Activated naive CD8-positive, alpha-beta T cell treated with anti-CD3 and anti-CD28 coated beads, Interleukin-2, amount 50 U/mL, for 16 hours (primary cell): ENCODE measurements around the gene VAPA.
"Not testable (repeated sequence)": the region's sequence is repeated elsewhere in the genome, so short reads cannot be mapped to it uniquely, and the experiment has no call there.

Source experiments
- DNase-seq: peaks from one replicate; pipeline ENCODE4 v3.0.0-alpha.2; 2020; ENCODE audit warnings: low read depth, low spot score

The VAPA gene

GRCh38 chr18:9886005-9886348 is 27.8 kb upstream of the VAPA start:
- DNase-seq, result no peak

- no peak for DNase-seq
Measured at GRCh38 chr18:9887992-9888391, 25.8 kb upstream of the VAPA start.

DNA sequence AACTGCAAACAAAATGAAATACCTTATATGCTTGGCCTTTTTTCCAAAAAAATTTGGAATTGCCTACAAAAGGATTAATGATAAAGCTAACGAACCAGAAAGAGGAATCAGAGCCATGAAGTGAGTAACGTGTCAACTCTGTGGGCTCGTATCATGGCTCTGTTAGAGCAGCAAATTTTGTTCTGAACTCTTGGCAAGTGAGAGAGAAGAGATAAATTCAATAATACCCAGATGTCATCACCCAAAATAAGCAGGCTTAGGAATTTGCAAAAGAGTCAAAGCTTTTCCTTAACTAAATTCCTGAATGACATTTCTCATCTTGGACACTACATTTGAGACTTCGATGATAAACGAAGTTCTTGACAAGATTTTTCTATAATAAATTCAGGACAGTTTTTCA is 23.6 kb upstream of the VAPA start:
- DNase-seq, result no peak

GRCh38 chr18:9890957-9891356 is 22.9 kb upstream of the VAPA start:
- no peak for DNase-seq

DNA sequence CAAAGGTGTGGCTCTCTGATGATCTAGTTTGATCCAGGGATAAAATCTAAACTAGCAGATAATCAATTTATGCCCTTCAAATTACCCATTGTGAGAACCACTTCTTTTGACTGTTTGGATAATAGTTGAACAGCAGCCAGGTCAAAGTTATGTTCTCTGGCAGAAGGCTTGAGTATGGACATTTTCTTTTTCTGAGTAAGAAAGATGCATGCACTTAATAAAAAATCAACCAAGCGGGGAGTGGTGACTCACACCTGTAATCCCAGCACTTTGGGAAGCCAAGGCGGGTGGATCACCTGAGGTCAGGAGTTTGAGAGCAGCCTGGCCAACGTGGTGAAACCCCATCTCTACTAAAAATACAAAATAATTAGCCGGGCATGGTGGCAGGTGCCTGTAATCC is 22.3 kb upstream of the VAPA start:
- DNase-seq, result not testable (repeated sequence)

DNA sequence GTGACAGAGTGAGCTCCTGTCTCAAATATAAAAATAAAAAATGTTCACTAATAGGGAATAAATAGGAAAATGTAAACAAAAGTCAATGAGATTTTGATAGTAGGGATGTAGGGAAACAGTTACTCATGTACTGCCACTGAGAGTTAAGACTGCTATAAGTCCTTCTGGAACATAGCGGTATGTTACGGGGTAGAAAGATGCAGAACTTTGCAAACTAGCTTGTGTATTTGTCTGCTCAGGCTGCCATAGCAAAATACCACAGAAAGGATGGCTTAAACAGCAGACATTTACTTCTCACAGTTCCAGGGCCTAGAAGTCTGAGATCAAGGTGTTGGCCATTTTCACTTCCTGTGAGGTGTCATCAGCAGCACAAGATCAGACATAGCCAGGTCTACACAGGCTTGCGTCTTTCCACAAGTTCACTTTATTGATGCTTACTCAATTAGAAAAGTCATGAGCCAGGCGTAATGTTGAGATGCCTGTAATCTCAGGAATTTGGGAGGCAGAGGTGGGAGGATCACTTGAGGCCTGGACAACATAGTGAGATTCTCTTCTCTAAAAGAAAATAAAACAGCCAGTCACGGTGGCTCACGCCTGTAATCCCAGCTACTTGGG is 19.3 kb upstream of the VAPA start:
- DNase-seq, result no peak

- DNase-seq, result no peak
Measured at GRCh38 chr18:9897129-9897528, 16.7 kb upstream of the VAPA start.

DNA sequence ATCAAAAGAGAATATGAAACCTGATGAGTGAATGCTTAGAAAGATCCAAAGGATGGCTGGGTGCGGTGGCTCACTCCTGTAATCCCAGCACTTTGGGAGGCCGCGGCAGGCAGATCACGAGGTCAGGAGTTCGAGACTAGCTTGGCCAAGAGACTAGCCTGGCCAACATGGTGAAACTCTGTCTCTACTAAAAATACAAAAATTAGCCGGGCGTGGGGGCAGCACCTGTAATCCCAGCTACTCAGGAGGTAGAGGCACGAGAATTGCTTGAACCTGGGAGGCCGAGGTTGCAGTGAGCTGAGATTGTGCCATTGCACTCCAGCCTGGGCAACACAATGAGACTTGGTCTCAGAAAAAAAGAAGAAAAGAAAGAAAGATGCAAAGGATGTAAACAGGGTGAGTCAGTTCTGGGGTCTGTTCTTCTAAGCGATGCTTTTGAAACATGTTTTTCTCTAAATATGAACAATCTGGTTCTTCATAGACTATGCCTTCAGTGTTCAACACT is 16.0 kb upstream of the VAPA start:
- DNase-seq, result not testable (repeated sequence)

DNA sequence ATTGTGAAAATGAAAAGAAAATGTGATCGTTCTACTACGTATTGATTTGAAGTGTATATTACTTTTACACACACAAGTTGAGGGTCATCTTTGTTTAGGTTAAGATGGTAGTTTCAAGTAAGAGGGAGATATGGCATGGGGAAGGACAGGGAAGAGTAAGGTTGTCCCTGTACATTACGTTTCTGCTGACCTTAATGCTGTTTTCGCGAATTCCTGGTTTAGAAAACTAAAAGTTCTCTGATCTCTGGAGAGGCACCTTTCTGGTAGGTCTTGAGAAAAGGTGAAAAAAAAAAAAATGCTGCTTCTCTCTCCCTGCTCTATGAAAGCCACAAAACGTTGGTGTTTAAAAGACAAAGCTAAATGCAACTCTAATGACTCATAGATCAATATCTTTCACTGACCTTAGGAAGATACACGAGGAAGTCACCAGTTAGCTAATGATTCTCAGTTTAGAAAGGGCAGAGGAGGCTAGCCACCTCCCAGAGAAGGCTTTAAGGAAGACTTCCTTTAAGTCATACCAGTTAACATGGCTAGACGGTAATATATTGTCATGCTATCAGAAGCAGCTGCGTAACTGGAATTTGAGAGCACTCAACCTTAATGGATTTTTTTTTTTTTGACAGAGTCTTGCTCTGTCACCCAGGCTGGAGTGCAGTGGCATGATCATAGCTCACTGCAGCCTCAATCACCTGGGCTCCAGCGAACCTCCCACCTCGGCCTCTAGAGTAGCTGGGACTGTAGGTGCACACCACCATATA is 14.8 kb upstream of the VAPA start:
- no peak for DNase-seq

GRCh38 chr18:9899550-9899930 is 14.3 kb upstream of the VAPA start:
- not testable (repeated sequence) for DNase-seq

DNA sequence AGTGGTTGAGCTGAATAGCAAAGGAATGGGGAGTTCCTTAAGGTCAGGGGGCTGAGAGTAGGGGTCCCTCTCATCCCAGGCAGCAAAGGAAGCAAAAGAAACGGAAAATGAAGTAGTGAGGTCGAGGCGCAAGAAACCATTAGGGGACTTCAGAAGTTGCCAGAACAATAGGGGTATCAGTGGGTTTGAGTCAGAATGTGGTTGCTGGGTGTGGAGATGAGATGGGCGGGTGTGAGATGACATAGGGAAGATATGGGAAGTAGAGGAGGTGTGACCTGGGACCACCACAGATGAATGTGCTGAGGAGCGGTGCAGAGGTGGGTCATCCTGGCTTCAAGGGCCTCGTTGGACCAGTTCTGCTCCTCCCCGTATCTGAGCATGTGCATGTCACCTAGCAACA is 13.1 kb upstream of the VAPA start:
- DNase-seq, result no peak

DNA sequence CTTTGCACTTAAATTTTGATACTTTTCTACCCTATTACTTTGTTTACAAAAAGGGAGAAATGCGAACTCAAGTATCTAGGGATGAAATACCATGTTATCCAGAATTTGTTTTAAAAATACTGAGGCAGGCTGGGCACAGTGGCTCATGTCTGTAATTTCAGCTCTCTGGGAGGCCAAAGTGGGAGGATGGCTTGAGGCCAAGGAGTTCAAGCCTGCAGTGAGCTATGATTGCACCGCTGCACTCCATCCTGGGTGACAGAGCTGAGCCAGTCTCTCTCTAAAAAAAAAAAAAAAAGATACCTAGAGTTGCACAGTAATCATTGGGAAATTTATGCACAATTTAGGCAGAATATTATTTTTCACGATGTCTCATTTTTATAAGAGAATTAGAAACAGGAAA is 12.4 kb upstream of the VAPA start:
- DNase-seq, result no peak

DNA sequence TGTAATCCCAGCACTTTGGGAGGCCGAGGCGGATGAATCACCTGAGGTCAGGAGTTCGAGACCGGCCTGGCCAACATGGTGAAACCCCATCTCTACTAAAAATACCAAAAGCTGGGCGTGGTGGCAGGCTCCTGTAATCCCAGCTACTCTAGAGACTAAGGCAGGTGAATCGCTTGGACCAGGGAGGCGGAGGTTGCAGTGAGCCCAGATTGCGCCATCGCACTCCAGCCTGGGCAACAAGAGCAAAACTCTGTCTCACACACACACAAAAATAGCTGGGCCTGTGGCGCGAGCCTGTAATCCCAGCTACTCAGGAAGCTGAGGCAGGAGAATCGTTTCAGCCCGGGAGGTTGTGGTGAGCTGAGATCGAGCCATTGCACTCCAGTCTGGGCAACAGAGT is 11.6 kb upstream of the VAPA start:
- not testable (repeated sequence) for DNase-seq

DNA sequence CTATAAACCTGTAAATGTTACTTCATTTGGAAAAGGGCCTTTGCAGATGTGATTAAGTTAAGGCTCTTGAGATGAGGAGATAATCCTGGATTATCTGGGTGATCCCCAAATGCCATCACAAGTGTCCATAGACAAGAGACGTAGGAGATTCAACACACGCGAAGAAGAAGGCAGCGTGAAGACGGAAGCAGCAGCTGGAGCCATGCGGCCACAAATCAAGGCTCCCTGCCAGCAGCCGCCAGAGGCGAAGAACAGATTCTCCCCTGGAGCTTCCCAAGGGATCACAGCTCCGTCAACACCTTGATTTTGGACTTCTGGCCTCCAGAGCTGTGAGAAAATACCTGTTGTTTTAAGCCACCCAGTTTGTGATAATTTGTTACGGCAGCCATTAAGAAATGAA is 11.0 kb upstream of the VAPA start:
- no peak for DNase-seq

GRCh38 chr18:9905401-9905922 is 8.4 kb upstream of the VAPA start:
- DNase-seq, result no peak

- DNase-seq, result no peak
Measured at GRCh38 chr18:9906481-9906880, 7.3 kb upstream of the VAPA start.

DNA sequence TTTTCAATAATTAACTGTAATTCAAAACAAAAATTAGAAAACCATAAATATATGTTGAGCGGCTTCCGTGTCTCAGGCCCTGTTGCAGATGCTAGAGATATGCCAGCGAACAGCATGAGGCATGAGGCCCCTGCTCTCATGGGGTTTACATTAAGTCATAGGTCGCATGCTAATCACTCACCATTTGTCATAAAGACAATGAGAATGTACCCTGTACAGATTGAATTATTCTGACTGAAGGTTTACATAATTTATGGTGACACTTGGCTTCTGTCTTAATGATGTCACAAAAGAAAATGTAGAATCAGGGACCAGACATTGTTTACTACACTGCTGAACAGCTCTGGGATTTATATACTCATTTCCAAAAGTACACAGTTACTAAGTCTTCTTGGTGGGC is 5.9 kb upstream of the VAPA start:
- DNase-seq, result no peak

DNA sequence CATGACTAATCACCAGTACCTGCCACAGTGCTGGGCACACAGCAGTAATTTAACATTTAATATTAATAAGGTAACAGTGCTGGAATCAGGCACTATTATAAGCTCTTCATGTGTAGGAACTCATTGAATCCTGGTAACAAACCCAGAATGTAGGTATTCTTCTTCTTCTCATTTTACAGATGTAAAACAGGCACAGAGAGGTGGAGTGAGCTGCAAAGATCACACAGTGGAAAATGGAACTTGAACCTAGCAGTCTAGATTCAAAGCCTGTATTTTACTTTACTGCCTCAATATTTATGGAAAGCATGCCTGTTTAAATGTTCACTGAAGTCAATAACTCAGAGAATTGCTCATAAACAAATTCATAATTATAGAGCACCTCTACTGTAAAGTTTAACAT is 3.7 kb upstream of the VAPA start:
- DNase-seq, result no peak

- no peak for DNase-seq
Measured at GRCh38 chr18:9910661-9911060, 3.2 kb upstream of the VAPA start.

GRCh38 chr18:9911226-9911625 is 2.6 kb upstream of the VAPA start:
- no peak for DNase-seq

DNA sequence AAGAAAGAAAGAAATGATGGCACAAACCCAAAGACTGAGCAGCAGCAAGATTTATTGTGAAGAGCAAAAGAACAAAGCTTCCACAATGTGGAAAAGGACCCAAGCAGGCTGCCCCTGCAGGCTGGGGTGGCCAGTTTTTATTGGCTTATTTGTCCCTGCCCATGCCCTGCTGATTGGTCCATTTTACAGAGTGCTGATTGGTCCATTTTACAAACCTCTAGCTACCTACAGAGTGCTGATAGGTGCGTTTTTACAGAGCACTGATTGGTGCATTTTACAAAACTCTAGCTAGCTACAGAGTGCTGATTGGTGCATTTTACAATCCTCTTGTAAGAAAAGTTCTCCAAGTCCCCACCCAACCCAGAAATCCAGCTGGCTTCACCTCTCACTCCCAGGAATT is 1.5 kb upstream of the VAPA start:
- DNase-seq, result not testable (repeated sequence)

DNA sequence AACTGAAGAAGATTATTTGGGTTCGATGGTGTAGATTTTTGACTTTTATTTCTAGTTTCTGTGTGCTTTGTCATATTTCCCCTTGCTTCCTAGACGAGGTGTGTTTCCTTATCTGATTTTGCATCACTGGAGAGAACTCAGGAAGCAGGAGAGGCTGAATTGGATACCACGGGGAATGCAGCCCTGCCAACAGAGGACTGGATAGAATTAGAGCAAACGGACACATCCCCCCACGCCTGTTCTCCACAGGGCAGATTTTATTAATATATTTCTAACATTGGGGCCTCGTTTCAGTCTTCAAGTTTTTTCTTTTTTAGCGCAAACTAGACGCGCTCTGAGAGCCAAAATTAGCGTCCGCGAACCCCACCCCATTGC is 678 bp upstream of the VAPA start:
- DNase-seq, result no peak

DNA sequence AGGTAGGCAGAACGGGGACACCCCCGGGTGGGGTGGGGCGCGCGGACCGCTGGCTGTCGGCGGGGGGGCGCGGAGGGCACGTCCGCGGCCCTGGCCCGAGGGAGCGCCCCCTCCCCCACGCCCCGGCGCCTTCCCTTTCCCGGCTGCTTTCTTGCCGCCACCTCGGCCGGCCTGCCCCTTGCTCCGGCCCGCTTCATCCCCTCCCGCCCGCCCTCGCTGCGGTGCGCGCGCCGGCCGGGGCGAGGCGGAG is 443 bp downstream of the VAPA start:
- DNase-seq, result no peak
